IPS-15b (cell line): ENCODE results near the gene PXN.
"Not testable (repeated sequence)": the region's sequence is repeated elsewhere in the genome, so short reads cannot be mapped to it uniquely, and the experiment has no call there.

Experiments
- H3K27me3 ChIP-seq: one replicate; pipeline ENCODE4 v1.6.1; 2013; ENCODE audit warnings: low read length; ENCODE audit not compliant: control insufficient read depth, insufficient read depth
- H3K36me3 ChIP-seq: one replicate; pipeline ENCODE4 v1.6.1; 2013; ENCODE audit warnings: low read length; ENCODE audit not compliant: control insufficient read depth, insufficient read depth
- H3K4me1 ChIP-seq: one replicate; pipeline ENCODE4 v1.6.1; 2013; ENCODE audit warnings: mild to moderate bottlenecking, low read length; ENCODE audit not compliant: control insufficient read depth, insufficient read depth
- H3K4me3 ChIP-seq: one replicate; pipeline ENCODE4 v1.5.1; 2013; ENCODE audit warnings: low read depth, low read length
- H3K9ac ChIP-seq: one replicate; pipeline ENCODE4 v1.6.1; 2013; ENCODE audit warnings: low read depth, mild to moderate bottlenecking, low read length
- H3K9me3 ChIP-seq: one replicate; pipeline ENCODE4 v1.6.1; 2013; ENCODE audit warnings: mild to moderate bottlenecking, low read length; ENCODE audit not compliant: control insufficient read depth, insufficient read depth

The PXN gene

DNA sequence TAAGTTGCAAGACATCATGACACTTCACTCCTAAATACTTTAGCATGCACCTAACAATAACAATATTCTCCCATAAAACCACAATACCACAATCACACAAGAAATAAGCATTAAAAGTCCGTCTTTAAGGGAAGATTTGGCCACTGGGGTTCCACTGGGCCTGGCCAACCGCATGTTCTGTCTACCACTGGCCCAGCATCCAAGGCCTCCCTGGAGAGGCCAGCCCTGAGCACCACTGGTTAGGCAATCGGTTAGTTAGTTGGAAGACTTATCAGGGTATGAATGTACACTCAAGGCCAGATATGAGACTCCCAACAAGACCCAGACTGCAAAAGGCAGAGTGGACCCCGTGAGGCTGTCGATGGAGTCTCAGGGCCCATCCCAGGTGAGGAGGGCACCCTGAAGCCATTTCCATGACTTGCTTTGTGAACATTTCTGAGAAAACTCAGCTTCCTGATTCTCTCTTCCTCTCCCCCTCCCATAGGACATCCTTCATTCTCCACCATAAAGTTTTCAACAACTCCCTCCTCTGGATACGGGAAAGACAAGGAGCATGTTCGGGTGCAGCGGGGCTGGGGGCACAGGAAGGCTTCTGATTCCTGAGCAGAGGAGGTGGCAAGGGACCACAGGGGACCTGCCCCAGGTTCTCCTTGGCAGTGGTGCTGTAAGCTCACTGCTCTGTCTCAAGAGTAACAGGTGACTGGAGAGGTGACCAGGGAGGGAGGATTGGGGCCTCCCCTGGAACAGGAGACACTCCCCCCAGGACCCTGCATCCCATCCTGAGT is 5.9 kb downstream of the PXN start:
- Histone ChIP-seq H3K36me3 (peaks cover 2% of the 10 kb centered on the region), H3K9ac (peak overlapping the region; percentile 56), H3K4me1 (peaks cover 24% of the 10 kb centered on the region), H3K9me3 (no peaks in the 10 kb centered on the region), H3K4me3 (no peak overlapping the region), H3K27me3 (no peaks in the 10 kb centered on the region)

DNA sequence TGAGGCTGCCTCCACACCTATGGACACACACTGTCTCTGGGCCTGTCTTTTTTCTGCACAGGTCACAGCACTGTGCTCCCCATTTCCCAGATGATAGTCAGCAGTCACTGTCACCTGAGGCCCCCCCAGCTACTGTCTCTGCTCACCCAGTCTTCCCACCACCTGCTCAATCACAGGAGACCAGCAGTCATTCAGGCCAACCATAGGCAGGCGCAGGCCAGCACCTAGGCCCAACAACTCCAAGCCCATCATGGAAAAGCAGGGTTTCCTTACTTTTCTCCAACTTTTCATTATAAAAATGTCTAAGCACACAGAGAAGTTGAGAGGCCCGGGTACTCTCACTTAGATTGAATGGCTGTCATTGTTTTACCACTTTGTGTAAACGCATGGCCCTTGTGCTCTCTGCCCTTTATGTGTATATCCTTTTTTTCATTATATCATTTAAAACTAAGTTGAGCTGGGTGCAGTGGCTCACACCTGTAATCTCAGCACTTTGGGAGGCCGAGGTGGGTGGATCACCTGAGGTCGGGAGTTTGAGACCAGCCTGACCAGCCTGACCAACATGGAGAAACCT is 7.1 kb downstream of the PXN start:
- Histone ChIP-seq H3K9me3 (no peaks in the 10 kb centered on the region), H3K4me3 (no peak overlapping the region), H3K27me3 (no peaks in the 10 kb centered on the region), H3K36me3 (peaks cover 2% of the 10 kb centered on the region), H3K9ac (no peak overlapping the region), H3K4me1 (peaks cover 16% of the 10 kb centered on the region)

DNA sequence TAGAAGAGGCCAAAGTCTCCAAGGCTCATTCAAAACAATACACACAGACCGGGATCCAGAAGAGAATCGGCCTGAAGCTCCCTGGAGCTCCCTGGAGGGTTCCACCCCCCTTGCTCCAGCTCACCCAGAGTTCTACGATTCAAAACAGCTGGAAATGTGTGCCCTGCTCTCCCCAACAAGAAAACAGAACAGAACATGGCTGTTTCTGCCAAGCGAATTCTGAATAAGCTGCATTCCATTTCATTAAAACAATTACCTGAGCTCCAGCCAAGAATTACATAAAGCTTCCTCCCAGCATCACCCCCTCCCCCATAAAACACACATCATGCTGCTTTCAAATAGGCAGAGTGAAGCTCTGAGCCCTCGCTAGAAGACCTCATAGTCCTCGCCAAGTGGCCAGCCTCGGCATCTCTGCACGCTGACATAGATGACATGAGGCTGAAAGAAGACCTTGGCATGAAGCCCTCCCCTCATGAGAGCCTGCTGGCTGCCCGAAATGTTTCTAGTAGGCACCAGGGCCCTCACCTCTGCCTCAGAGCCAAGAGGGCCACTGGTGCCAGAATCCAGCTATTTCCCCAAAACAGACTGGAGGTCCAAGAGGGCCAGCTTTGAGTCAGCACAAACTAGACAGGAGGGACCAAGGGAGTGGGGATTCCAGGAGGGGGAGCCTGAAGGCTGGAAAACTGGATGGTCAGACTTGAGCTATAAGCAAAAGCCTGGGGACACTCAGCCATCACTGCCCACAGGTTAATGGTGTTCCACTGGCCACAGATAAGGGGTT is 8.3 kb downstream of the PXN start:
- H3K9ac ChIP-seq = peak overlapping the region; percentile 60
- H3K9me3 ChIP-seq = no peaks in the 10 kb centered on the region
- H3K4me3 ChIP-seq = peak overlapping the region; percentile 4
- H3K4me1 ChIP-seq = peaks cover 11% of the 10 kb centered on the region
- H3K27me3 ChIP-seq = no peaks in the 10 kb centered on the region
- H3K36me3 ChIP-seq = peaks cover 2% of the 10 kb centered on the region

DNA sequence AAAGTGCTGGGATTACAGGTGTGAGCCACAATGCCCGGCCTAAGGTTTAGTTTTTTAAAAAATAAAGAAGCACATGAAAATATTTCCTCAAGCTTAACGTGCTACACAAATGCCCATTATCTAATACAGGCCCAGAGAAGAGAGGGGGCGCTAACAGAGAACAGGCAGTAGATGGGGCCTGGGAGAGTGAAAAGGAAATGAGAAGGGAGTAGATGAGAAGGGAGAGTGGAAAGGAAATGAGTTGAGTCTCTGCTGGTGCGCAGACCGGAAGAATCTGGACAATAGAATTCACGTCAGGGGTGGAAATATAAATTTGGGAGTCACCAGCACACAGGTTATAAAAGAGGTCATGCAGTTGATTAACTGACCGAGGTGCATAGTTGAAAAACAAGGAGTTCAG is 10.7 kb downstream of the PXN start:
- Histone ChIP-seq H3K9ac (no peak overlapping the region), H3K9me3 (no peaks in the 10 kb centered on the region), H3K4me1 (peaks cover 9% of the 10 kb centered on the region), H3K36me3 (no peaks in the 10 kb centered on the region), H3K27me3 (no peaks in the 10 kb centered on the region), H3K4me3 (no peak overlapping the region)

DNA sequence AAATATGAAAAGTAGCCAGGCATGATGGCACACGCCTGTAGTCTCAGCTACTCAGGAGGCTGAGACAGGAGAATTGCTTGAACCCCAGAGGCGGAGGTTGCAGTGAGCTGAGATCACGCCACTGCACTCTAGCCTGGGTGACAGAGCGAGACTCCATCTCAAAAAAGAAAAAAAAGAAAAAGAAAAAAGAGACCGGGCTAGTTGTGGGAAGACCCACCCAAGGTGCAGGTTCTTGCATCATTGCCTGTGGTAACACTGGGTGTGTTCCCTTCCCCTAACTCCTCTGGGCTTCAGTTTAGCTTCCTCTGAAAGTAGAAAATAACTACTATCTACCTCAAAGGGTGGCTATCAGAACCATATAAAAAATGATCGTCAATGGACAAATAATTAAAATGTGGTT is 12.2 kb downstream of the PXN start:
- not testable (repeated sequence) for H3K9me3 ChIP-seq, H3K36me3 ChIP-seq, H3K4me3 ChIP-seq, H3K9ac ChIP-seq, H3K4me1 ChIP-seq, H3K27me3 ChIP-seq

DNA sequence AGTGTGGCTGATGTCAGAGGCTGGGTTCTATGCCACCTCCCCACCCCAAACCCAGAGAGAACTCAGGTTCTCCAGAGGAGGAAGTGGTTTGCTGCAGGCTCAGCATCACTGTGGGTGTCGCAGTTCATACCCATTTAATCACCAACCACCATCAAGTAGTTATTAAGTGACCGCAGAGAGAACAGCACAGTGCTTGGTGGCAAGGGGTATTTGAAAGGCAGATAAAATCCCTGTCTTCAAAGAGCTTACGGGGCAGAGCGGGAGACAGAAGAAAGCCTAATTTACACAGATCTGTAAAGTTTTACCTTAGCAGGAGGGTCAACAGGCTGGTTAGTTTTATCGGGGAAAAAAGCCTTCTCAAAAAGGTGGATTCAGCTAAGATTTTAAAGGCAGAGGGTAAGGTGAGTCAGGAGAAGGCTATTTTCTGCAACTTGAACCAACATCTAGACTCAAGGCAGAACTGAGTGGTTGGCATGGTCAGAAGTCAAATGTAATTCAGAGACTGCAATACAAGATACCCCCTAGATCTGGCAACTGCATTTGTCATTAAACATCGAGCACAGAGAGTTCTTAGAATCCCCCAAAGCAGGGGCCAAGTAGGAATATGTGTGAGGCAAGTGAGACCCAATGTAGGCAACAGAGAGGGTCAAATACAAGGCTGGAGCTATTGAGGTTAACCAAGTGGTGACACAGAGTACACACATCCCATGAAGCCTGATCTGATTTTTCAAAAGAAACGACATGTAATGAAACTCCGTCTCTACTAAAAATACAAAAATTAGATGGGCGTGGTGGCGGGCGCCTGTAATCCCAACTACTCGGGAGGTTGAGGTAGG is 13.2 kb downstream of the PXN start:
- no peaks in the 10 kb centered on the region for H3K36me3 ChIP-seq
- H3K27me3 ChIP-seq = no peaks in the 10 kb centered on the region
- no peak overlapping the region for H3K4me3 ChIP-seq
- peaks cover 12% of the 10 kb centered on the region for H3K4me1 ChIP-seq
- no peak overlapping the region for H3K9ac ChIP-seq
- no peaks in the 10 kb centered on the region for H3K9me3 ChIP-seq

DNA sequence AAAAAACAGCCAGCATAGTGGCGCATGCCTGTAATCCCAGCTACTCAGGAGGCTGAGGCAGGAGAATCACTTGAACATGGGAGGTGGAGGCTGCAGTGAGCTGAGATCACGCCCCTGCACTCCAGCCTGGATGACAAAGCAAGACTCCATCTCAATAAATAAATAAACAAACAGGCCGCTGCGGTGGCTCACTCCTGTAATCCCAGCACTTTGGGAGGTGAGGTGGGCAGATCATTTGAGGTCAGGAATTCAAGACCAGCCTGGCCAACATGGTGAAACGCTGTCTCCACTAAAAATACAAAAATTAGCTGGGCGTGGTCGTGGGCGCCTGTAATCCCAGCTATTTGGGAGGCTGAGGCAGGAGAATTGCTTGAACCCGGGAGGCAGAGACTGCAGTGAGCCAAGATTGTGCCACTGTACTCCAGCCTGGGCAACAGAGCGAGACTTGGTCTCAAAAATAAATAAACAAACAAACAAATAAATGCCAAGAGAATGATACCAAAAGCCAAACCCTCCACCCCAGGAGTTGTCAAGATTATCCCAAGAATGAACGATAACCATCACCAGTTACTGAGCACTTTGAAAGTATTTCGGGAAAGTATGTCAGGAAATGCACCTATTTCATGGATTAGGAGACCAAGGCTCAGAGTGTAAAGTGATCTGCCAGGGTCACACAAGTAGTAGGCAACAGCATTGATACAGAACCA is 14.0 kb downstream of the PXN start:
- not testable (repeated sequence) for H3K4me1 ChIP-seq

DNA sequence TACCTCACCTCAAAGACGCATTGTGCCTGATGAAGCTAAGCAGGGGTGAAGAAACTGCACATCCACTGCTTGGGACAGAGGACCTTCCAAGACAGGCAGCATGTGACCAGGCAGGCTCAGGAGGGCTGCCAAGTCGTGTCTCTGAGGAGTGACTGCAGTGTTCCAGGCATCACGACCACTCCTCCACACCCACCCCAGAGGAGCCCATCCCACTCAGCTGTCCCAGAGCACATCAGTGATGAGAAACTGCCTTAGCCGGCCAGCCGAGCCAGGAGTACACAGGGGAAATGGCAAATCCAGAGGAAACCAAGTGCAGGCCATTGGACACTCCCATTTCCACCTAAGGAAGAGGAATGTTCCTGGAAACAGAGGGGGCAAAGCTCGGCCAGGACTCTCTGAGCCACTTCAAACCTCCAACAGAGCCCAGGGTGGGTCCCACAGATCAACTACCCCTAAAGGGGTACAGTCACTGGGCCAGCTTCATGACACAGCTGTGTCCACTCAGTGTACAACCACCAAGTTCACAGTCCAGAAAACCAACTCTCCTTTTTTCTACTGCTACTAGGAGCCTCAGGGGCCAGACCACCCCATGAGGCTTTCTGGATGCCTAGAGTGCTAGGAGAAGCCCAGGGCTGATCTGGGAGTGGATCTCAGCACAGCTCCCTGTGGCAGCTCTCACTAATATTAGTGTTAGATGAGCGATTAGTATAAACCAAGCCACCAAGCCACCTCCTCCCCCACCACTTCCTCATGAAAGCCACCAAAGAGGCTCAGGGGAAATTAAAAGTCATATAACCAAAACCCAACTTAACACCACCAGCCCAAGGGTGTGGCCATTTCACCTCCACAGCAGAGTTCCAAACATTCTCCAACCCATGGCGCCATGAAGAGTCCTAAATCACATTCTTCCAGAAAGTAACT is 15.4 kb downstream of the PXN start:
- Histone ChIP-seq H3K9me3 (no peaks in the 10 kb centered on the region), H3K9ac (no peak overlapping the region), H3K4me3 (no peak overlapping the region), H3K4me1 (peaks cover 12% of the 10 kb centered on the region), H3K36me3 (no peaks in the 10 kb centered on the region), H3K27me3 (no peaks in the 10 kb centered on the region)

More for the DNA sequence above, 14.0 kb downstream of the PXN start:
- H3K9me3 ChIP-seq, H3K36me3 ChIP-seq, H3K9ac ChIP-seq, H3K27me3 ChIP-seq, H3K4me3 ChIP-seq: not testable (repeated sequence)

DNA sequence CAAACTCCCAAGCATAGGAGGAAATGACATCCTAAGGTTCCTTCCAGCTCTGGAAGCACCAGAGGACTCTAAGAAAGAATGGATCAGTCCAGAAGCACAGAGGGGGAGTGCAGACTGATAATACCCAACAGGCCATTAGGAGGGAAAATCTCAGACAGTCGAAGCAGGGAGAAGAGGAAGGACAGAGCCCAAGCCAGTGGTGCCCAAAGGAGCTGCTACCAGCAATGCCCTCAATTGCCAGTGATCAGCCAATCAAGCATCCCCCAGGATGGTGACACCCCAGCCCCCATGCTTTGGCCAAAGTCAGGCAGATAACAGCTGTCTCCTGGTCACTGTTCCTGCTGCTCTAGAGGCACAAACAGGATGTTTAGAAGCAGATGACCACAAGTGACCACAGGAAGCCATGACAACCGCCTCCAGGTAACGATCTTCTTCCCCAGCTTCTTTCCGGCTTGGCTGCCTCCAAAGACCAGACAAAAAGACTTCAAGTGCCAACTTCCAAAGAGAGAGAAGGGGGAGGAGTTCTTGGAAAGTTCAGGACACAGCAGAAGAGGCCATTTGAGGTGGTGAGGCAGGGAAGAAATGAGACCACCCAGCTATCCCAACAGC is 16.2 kb downstream of the PXN start:
- Histone ChIP-seq H3K9me3 (no peaks in the 10 kb centered on the region), H3K4me3 (no peak overlapping the region), H3K36me3 (no peaks in the 10 kb centered on the region), H3K4me1 (peaks cover 14% of the 10 kb centered on the region), H3K27me3 (no peaks in the 10 kb centered on the region), H3K9ac (no peak overlapping the region)

DNA sequence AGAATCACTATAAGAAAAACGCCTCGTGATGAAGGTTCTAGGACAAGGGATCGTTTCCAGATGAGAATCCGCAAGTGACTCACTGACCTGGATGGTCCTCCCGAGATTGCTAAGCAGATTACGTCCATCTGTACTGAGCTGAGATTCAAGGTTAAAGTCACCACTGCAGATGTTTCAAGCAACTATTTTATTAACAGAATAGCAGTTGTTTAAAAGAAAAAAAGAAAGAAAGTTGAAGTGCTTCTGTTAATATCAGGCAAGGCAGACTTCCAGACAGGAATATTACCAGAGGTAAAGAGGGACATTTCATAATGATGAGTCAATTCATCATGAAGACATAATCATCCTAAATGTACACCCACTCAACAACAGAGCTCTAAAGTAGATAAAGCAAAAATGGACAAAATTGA is 17.9 kb downstream of the PXN start:
- Histone ChIP-seq H3K27me3 (no peaks in the 10 kb centered on the region), H3K4me1 (peaks cover 14% of the 10 kb centered on the region), H3K9me3 (no peaks in the 10 kb centered on the region), H3K4me3 (no peak overlapping the region), H3K36me3 (no peaks in the 10 kb centered on the region), H3K9ac (no peak overlapping the region)
